Measurements from ENCODE around the gene MAEA.

- TF ChIP-seq CTCF (IDR thresholded peaks at IDR 0.05): no peak
- no peak for TF ChIP-seq POLR2AphosphoS5 (IDR thresholded peaks at IDR 0.05)
- TF ChIP-seq POLR2A (IDR thresholded peaks at IDR 0.05): no peak
These were observed 44.1 kb upstream of the MAEA start for GRCh38 chr4:1245481-1246051.
